ENCODE measurements around the gene ASTL. TPM values are rescaled to one million over a fixed set of nuclear protein-coding genes. Genes with fewer than 3 reads are reported as not detected.

The ASTL gene
- total RNA-seq, 1 donor from 2014 or later = not detected

DNA sequence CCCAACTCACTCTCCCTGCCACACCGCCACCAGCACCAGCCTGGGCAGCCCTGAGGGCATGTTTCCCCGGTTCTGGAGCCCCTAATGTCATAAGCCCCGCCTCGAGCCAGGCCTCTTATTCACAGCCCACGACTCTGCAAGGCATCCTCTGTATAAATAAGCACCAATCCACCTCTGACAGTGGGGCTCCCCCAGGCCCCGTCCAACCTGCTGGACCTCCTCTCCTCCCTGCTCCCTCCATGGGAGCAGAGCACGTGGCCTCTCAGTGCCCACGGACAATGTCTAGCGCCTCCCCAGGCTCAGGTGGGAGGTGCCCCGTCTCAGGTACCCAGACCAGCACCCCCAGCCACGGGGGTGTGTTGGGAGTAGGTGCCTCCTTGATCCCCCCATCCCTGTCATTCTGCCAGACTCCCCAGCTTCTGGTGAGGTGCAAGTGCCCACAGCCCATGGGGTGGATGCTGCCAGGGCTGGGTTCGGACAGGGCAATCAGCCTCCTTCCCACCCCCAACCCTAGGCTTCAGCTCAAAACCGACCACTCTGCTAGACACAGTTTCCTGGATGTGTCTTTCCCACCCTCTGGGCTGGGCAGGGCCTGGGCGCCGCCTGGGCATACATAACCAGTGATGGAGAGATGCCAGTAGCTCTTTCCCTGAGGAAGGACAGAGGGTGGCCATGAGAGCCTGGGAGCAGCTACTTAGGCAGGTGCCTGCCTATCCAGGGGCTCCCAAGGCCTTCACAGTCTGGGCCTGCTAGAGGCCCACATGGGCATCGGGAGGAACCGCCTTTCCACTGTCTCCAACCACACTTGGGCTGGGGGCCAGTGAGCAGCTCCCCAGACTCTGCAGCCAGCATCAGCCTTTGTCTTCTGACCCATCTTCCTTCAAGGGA, 20.4 kb downstream of the ASTL start:
- H3K27me3 Mint-ChIP-seq (ENCODE audit: unreplicated experiment) = peaks cover 21% of the 10 kb centered on the region
- peak overlapping the region; percentile 59 for H3K4me3 Mint-ChIP-seq (ENCODE audit: unreplicated experiment)
- TF ChIP-seq, protein P1, sequence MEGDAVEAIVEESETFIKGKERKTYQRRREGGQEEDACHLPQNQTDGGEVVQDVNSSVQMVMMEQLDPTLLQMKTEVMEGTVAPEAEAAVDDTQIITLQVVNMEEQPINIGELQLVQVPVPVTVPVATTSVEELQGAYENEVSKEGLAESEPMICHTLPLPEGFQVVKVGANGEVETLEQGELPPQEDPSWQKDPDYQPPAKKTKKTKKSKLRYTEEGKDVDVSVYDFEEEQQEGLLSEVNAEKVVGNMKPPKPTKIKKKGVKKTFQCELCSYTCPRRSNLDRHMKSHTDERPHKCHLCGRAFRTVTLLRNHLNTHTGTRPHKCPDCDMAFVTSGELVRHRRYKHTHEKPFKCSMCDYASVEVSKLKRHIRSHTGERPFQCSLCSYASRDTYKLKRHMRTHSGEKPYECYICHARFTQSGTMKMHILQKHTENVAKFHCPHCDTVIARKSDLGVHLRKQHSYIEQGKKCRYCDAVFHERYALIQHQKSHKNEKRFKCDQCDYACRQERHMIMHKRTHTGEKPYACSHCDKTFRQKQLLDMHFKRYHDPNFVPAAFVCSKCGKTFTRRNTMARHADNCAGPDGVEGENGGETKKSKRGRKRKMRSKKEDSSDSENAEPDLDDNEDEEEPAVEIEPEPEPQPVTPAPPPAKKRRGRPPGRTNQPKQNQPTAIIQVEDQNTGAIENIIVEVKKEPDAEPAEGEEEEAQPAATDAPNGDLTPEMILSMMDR (IDR thresholded peaks at IDR 0.05; ENCODE audit: partially characterized antibody, unreplicated experiment) = no peak
- H3K4me1 Mint-ChIP-seq (ENCODE audit: low read depth, unreplicated experiment) = peaks cover 2% of the 10 kb centered on the region
- no peak overlapping the region for H3K27ac Mint-ChIP-seq (ENCODE audit: unreplicated experiment)
- DNase-seq = no peak
- peaks cover 10% of the 10 kb centered on the region for H3K9me3 Mint-ChIP-seq (ENCODE audit: unreplicated experiment)
- H3K36me3 Mint-ChIP-seq (ENCODE audit: unreplicated experiment) = peaks cover 12% of the 10 kb centered on the region

GRCh38 chr2:96116879-96117533, 21.3 kb downstream of the ASTL start:
- H3K4me3 Mint-ChIP-seq (ENCODE audit: unreplicated experiment) = no peak overlapping the region
- peak; percentile 76 for DNase-seq
- peaks cover 2% of the 10 kb centered on the region for H3K4me1 Mint-ChIP-seq (ENCODE audit: low read depth, unreplicated experiment)
- H3K36me3 Mint-ChIP-seq (ENCODE audit: unreplicated experiment) = peaks cover 12% of the 10 kb centered on the region
- peaks cover 10% of the 10 kb centered on the region for H3K9me3 Mint-ChIP-seq (ENCODE audit: unreplicated experiment)
- H3K27ac Mint-ChIP-seq (ENCODE audit: unreplicated experiment) = no peak overlapping the region
- peaks cover 21% of the 10 kb centered on the region for H3K27me3 Mint-ChIP-seq (ENCODE audit: unreplicated experiment)
- TF ChIP-seq, protein P1 (IDR thresholded peaks at IDR 0.05; ENCODE audit: partially characterized antibody, unreplicated experiment) = peak; percentile 92

DNA sequence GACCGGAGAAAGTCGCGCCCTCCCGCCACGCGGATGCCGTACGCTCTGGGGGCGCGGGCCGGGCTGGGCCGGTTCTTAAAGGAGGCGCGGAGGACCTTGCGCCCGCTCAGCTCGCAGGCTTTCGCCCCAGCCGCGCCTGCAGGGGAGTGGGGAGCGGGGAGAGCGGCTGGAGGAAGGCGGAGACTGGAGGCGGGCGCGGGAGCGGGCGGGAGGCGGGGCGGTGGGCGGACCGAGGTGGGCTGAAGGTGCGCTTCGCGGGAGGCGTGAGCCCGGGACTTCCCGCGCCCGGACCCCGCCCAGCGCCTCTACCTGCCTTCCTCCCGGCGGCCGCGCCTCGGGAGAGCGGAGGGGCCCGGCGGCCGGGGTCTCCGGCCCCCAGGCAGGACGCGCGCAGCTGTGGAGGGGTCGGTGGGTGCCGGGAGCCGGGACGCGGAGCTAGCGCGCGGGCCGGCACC, 21.9 kb downstream of the ASTL start, which contains the start of gene ADRA2B:
TSS of gene ADRA2B (minus strand) at position 148 of the 455 bp plus-strand sequence. CDS start 422 bp downstream, outside the sequence.
- DNase-seq = peak; percentile 73
- Mint-ChIP-seq H3K4me1 (ENCODE audit: low read depth, unreplicated experiment) (peaks cover 2% of the 10 kb centered on the region), H3K9me3 (ENCODE audit: unreplicated experiment) (peaks cover 10% of the 10 kb centered on the region), H3K27ac (ENCODE audit: unreplicated experiment) (no peak within 1 kb of the TSS), H3K4me3 (ENCODE audit: unreplicated experiment) (peak within 1 kb of the TSS; percentile 57), H3K36me3 (ENCODE audit: unreplicated experiment) (peaks cover 12% of the 10 kb centered on the region), H3K27me3 (ENCODE audit: unreplicated experiment) (peaks cover 21% of the 10 kb centered on the region)
- TF ChIP-seq, protein P1 (IDR thresholded peaks at IDR 0.05; ENCODE audit: partially characterized antibody, unreplicated experiment) = no peak

GRCh38 chr2:96115631-96116423, 22.5 kb downstream of the ASTL start:
- Mint-ChIP-seq H3K36me3 (ENCODE audit: unreplicated experiment) (peaks cover 12% of the 10 kb centered on the region), H3K27me3 (ENCODE audit: unreplicated experiment) (peaks cover 16% of the 10 kb centered on the region), H3K4me3 (ENCODE audit: unreplicated experiment) (peak overlapping the region; percentile 57), H3K9me3 (ENCODE audit: unreplicated experiment) (peaks cover 10% of the 10 kb centered on the region), H3K4me1 (ENCODE audit: low read depth, unreplicated experiment) (peaks cover 2% of the 10 kb centered on the region), H3K27ac (ENCODE audit: unreplicated experiment) (no peak overlapping the region)
- TF ChIP-seq, protein P1 (IDR thresholded peaks at IDR 0.05; ENCODE audit: partially characterized antibody, unreplicated experiment) = no peak
- no peak for DNase-seq
